OCI-M2 (cell line): Measurements from ENCODE around the gene RAPGEF2.

Experiments
- DNase-seq: peaks from one replicate; lab custom pipeline; 2025; ENCODE audit not compliant: unreplicated experiment; lab: John Stamatoyannopoulos, UW

RAPGEF2 gene

DNA sequence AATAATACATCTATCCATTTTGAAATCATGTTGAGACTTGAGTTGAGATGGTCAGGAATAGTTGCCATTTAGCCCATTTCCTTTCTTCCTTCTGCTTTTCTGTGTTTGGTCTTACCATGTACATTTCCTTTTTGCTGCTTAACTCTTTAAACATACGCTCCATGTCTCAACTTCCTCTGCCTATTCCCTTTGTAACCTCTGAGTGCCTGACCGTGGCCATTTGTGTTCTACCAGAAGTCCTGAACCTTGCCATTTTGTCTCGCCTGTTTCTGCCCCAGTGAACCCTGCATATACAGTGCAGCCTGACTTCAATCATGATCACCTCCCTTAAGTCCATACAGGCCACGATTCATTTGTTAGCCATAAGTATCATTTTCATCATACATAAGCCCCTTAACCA lies 169.0 kb downstream of the RAPGEF2 start:
- no peak for DNase-seq

DNA sequence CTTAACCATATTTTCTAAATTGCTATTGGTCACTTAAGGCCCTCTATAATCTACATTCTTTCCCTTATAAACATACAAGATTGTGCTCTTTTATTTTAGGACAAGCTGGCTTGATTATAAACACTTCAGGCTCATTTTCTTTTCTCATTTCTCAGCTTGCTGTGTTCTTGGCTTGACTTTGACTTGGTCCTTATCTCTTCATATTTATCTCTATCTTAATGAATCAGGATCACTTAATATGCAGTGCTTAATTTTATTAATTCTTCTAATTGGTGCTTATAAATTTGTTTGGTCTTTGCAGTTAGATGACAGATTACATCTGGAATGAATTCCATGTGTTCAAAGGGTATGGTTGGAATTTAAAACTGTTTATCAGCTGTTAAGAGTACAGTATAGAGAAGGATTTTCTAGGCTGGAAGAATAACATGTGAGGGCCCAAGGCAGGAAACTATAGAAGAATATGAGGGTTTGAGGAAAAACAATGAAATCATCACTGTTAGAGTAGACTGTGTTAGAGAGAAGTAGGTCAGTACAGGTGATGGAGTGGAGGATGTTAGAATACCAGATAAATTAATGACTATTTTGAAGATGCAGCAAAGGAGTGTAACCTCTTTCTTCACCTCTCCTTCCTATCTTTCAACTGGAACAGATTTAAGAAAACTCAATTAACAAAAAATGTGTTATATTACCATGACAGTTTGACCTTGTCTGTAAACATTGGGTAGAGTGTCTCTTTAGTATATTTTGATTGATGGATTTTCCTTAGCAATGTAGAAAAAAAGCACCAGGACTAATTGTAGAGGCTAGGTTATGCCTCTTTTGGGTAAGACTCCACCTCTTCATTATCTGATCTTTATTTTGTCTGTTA lies 169.6 kb downstream of the RAPGEF2 start:
- no peak for DNase-seq

DNA sequence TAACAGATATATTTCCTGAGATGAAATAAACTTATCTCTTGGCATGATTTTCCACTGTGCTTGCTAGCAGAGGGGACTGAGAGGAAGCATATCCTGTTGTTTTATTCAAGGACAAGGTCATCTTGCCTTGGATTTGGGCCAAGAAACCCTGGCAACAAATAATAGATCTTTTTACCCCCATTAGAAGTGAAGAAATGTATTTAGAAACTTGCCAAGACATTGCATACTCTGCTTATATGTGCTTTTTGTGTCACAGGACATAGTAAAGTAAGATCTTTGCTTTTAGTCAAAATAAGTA lies 170.2 kb downstream of the RAPGEF2 start:
- DNase-seq, result no peak

DNA sequence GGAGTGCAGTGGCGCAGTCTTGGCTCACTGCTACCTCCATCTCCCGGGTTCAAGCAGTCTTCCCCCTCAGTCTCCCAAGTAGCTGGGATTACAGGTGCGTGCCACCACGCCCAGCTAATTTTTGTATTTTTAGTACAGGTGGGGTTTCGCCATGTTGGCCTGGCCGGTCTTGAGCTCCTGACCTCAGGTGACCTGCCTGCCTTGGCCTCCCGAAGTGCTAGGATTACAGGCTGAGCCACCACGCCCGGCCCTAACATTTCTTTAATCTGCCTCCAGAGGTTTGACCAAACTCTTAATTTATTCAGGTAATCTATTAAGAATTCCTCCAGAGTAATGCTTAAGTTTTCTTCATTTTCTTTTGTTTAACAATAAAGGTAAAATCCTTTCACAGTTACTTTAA lies 171.0 kb downstream of the RAPGEF2 start:
- no peak for DNase-seq

DNA sequence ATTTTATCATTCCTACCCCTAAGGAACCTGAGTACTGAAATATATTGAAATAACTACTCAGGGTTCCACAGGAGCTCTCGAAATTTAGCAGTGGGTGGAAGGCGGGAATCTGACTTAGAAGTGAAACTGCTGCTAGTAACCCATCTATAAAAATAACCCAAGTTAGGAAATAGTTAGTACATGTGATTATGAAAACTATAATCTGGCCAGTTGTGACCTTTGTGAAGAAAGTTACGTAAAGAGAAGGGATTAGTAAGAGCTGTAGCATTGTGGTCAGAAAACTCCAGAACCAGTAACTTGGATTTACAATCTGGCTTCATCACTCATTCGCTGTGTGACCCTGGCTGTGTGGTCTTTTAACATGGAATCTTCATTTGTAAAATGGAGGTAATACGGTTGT lies 175.5 kb downstream of the RAPGEF2 start:
- DNase-seq, result no peak

DNA sequence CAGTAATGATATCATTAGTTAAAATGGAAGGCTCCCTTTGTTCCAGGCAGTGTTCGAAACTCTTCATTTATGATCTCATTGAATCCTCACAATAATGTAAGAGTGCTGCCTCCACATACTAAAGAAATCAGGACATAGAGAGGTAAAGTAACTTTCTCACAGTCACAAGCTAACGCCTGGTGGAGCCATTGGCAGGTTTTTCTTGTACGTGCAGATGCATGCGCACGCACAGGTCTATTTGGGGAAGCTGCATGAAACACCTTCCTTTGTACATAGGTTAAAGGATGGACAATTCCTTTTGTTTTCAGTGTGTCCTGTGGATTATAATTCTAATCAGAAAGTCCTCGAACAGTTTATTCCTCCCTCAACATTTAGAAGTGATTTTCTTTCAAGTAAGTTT lies 176.2 kb downstream of the RAPGEF2 start:
- no peak for DNase-seq

DNA sequence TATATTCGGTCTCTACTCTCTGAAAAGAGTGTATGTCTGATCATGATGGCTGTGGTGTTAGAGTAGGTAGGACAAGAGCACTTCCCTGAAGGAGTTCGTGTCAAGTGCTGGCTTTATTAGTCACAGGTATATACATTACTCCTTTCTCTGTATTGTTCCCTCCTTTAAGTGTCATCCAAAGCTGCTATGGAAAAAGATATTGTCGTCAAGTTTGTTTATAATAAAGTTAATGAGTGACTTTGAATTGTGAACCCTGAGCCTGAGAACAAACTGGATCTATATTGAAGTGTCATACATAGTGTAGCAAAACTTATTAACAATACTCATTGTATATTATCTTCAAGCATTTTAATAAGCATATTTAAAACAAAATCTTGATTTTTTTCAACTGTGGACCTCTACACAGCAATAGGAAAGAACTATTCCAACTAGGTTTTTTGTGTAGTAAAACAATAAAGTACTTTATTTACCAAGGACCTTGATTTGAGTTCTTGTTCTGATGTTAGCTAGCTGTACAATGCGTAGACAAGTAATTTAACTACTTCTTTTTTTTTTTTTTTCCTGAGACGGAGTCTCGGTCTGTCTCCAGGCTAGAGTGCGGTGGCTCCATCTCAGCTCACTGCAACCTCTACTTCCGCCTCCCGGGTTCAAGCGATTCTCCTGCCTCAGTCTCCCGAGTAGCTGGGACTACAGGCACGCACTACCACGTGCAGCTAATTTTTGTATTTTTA lies 177.7 kb downstream of the RAPGEF2 start:
- no peak for DNase-seq

DNA sequence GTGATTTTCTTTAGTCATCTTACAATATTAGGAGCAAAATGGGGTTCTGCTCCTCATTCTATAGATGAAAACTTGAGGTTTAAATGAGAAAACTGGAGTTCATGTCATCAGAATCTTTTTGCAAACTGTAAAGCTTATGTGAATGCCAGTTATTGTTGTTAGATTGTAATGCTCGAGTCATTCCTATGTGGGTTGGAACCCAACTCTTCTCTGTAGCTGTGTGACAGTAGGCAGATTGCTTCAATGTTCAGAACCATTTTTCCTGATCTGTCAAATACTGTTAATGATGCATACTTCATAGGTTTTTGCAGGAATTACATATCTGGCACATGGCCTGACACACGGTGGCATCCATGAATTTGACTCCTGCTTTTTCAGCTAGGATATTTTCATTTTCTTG lies 178.9 kb downstream of the RAPGEF2 start:
- no peak for DNase-seq

DNA sequence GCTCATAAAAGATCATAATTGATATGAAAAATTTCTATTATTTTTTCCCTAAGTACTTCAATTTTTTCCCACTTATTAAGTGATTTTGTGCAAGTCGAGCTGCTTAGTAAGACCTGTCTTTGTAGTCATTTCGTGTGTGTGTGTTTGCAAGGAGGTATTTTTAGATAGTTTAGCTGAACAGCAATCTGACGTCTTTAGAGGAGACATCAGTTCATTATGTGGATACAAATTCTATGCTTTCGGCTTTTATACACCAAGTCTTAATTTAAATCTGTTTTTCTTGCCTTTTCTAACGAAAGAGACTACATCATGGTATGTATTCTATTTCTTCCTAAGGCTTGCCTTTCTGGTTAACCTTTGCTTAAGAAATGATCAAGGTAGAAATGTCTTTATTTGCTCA lies 179.4 kb downstream of the RAPGEF2 start:
- no peak for DNase-seq

DNA sequence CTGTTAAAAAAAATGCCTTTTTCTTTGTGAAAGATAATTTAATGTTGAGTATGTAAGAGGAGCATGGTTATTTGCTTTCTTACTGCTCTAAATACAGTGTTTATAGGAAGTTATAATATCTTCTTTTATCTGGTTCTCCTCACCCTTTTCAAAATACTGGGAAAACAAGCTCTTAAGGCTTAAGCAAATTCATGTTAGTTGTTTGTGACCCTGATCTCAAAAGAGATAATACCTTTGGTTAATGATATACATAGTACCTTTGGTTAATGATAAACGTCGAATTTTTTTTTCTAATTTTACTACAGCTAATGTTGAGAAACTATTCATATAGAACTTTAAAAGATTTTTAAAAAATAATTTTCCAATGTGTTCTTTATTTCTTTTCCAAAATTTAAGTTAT lies 180.1 kb downstream of the RAPGEF2 start:
- no peak for DNase-seq

DNA sequence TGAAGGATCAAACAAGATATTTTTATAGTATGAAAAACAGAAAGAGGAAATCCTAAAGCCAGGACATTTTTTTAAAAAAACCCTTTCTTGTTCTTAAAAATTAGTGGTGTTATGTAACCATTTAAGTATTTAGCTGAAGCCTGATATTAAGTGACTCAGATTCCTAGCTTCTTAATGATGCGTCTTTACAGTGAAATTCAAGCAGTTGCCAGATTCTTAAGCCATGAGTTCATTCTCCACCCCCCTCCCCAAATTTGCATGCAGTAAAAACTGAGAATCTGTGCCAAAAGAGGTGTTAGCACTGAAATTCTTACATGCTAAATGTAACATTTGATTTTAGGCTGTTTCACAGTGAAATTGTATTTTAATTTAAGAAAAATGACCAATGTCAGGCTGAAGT lies 180.8 kb downstream of the RAPGEF2 start:
- DNase-seq, result no peak

DNA sequence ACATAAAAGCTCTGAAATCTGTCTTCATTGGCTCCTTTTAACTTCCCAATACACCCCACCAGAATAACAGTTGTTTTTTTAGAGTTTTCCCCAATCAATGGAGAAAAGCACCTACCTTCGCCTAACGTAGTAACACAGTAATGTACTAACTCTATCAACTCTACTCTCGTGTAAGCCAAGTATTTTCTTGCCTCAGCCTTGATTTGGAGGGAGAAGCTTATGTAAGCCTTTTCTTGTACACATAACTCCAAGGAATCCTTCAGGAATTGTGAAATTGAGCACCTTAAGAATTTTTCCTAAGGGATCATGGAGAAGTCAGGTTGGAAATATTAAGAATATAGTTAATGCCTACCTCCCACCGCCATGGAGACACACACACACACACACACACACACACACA lies 181.2 kb downstream of the RAPGEF2 start:
- DNase-seq, result no peak

DNA sequence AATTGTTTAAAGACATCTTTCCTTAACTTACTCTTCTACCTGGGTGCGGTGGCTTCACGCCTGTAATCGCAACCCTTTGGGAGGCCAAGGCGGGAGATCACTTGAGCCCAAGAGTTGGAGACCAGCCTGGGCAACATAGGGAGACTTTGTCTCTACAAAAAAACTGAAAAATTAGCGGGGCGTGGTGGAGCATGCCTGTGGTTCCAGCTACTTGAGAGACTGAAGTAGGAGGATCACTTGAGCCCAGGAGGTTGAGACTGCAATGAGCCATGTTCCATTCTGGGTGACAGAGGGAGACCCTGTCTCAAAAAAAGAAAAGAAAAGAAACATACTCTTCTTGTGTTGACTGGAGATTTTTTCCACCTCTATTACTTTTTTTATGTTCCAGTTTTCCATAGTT lies 181.9 kb downstream of the RAPGEF2 start:
- no peak for DNase-seq

DNA sequence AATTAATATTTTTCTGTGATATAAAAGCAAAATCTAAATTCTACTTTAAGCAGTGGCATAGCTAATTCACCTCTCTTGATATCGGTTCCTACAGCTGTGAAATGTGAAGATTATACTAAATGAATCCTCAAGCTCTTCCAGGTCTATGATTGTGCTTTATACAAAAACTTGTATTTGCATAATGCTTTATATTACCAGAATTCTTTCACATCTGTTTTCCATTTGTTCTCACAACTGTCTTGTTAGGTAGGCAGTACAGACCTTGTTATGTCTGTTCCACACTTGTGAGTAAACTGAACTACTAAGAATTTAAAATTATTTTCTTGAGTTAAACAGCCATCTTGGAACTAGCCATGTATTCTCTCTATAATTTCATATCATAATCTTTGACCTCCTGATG lies 184.9 kb downstream of the RAPGEF2 start:
- no peak for DNase-seq

DNA sequence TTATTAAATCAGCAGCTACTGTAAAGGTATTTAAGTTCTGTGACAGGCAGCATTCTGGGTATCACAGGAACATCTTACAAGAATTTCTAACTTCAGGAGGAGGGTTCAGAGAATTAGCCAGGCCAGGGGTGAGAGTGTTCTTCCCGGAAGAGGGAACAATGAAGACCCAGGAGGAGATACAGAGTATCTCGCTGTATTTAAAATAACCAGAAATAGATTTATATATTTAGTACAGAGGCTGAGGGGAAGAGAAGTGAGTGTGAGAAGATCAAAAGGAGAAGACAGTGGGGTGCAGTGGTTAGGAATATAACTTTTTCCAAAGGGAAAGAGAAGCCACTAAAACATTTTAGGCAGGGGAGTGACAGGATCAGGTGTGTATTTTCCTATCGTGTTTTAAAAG lies 186.8 kb downstream of the RAPGEF2 start:
- no peak for DNase-seq

DNA sequence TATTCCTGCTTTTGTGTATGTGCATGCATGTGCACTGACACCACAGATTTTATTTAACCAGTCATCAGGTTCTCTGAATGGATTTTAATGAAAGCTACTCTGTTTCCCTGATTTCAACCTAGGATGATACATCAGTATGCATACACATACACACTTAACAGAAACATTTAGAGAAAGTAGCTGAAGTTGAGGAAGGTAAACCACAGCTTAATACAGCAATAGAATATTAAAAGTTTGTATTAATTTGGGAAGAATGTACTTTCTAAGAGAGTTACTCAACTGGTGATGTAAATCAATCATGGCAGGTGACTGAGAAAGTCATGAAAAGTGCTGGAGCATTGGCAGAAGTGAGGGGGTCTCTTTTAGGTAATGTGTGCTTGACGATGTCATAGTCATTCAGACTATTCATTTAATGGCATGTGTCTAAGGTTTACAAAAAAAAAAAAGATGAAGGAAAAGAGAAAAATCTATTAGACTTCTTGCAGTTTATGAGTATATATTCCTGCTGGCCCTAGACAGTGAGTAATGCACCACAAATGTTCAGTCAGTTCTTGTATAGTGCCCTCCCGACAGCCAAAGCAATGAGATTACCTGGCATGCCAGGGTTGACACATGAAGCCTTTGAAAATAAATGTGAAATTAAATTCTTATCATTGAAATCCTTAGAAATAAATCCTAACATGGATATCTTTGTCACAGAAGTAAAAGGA lies 187.6 kb downstream of the RAPGEF2 start:
- DNase-seq, result no peak

DNA sequence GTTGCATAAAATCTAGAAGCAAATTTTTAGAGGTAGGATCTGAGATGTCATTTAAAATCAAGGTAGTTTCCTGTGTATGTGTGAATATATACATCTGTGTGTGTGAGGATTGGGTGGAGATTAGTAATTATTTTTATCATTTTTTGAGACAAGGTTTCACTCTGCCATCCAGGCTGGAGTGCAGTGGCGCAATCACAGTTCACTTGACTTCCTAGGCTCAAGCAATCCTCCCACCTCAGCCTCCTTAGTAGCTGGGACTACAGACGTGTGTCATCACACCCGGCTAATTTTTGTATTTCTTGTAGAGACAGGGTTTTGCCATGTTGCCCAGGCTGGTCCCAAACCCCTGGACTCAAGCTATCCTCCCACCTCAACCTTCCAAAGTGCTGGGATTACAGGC lies 188.3 kb downstream of the RAPGEF2 start:
- DNase-seq, result no peak

DNA sequence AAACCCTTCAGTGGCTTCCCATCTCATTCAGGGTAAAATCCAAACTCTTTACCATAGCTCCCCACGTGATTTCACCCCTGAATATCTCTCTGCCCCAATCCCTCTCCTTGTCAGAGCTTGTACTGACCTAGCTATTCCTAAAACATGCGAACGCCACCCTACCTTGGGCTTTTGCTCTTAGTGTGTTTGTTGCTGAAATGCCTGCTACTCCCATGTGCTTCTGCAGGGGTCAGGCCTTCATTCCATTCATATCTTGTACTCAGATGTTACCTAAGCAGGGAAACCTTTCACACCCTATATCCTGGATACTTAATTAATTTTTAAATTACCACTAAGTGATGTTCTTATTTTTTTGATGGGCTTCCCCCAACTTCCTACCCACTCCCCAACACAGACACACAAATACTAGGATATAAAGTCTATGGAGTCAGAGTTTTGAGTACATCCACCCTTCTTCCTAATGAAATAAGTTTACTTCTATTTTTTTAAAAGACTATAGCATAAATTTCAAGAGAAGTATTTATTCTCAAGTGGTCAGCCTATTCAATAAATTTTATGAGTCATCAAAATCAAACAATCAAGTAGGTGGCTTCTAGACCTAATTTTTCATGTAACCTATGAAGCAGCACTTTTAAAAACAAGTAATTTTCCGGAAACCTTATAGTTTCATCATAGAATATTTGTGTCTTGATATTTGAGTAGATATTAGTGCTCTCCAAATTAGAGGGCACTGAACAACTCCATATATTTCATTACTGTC lies 189.4 kb downstream of the RAPGEF2 start:
- no peak for DNase-seq

DNA sequence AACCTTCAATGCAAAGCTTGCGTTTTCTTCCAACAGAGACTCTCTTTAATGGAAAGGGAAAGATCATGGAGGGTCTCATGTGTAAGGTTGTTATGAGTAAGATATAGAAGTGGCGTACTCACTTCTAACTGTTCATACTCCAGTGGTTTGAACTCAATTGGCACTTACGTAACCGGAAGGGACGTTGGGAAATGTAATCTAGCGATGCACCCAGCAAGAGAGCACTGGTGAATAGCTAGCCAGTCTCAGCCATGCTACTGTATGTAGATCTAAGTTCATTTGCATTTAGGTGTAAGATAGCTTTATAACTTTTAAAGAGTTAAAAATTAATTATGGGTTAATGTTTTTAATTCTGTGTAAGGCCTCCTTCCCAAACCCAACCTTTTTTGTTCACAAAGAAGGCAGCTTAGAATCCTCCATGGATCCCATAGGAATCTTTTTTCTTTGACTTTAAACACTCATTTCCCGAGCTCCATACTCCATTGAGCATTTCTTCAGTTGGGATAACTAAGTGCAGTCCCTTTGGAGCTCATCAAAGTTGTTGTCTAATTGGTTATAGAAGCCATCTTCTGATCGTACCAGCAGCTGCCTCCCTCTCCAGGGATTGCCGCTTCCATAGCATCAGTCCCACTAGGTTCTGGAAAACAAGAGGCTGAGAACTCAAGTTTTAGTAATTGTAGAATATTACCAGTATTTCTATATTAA lies 191.1 kb downstream of the RAPGEF2 start:
- DNase-seq, result no peak

DNA sequence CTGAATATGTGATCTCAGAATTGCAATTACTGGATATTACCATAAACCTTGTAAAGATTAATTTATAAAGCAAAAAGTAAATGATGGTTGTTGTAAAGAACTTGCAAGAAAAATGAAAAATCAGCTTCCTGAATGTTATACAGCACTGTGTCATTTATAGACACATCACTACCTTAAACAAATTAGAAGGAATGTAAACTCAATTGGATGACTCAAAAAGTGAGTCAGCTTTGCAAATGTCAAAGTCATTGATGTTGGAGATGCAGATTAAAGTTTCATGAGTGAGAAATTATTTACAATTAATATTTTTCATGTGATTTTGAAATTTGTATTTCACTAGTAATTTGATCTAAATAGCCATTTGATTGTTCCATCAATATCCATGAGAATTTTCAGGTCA lies 193.2 kb downstream of the RAPGEF2 start:
- no peak for DNase-seq

DNA sequence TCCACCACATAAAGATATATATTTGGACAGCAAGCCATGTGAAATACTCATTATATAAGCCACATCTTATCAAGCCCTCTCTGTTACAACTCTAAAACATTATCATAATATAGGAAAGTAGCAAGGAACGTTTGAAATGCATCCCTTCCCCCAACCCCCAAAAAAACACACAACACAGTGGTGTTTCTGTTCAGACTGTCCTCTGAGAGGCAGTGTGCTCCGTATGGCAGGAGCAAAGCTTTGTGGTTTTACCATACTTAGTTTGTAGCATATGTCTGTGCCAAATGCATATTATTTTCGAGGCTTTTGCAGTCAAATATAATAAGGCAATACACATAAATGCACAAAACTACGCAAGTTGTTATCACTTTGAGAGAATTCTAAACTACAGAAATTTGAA lies 194.2 kb downstream of the RAPGEF2 start:
- DNase-seq, result no peak
